KOPT-K1 (cell line): ENCODE data around the gene EIF4E1B.

Experiments used
- H3K27ac ChIP-seq: fragments of 200-600 bp; sonication (generic); 2 replicates; pipeline ENCODE4 v1.5.1; 2016; ENCODE audit warnings: antibody characterized with exemption, mild to moderate bottlenecking, low read depth, low read length; ENCODE audit not compliant: poor library complexity, severe bottlenecking
- H3K36me3 ChIP-seq: fragments of 200-600 bp; sonication (generic); 2 replicates; pipeline ENCODE4 v1.5.1; 2017; ENCODE audit warnings: antibody characterized with exemption, mild to moderate bottlenecking, low read length, moderate library complexity; ENCODE audit not compliant: insufficient read depth
- H3K9me3 ChIP-seq: fragments of 200-600 bp; sonication (generic); 2 replicates; pipeline ENCODE4 v1.5.1; 2017; ENCODE audit warnings: antibody characterized with exemption, low read length, mild to moderate bottlenecking; ENCODE audit not compliant: insufficient read depth, poor library complexity, severe bottlenecking

EIF4E1B gene

DNA sequence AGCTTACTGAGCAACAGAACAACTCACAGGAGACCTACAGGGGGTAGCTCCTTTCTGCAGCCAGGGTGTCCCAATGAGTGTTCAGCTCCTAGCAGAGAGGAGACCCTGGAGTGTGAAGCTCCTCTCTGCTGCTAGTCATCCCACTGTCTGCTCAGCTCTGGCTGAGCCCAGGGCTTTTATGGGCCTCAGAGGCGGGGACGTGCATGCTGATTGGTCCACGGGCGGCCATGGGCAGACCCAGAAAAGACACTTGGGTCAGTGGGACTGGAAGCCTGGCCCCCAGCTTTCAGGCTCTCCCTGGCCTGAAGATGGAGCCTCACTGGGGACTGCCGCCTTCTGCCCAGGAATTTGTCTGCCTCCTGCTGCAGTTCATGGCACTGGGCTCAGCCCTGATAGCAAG, 57.4 kb downstream of the EIF4E1B start:
- no peak overlapping the region for H3K27ac ChIP-seq
- peaks cover 42% of the 10 kb centered on the region for H3K9me3 ChIP-seq
- no peaks in the 10 kb centered on the region for H3K36me3 ChIP-seq

DNA sequence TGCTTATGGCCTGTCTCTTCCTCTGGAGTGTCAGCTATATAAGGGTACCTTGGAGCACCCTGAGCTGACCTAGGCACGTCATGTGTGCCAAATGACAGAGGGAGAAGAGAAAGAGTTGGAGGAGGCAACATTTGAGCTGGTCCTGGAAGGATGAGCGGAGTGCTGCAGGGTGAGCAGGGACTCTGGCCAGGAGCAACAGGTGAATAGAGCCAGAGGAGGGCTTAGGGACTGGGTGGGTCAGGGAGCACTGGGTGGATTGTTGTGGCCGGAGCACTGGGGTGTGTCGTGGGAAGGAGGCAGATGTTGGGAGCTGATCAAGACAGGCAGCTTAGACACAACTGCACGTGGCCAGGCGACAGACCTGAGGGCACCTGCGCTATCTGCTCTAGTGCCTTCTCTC, 60.4 kb downstream of the EIF4E1B start:
- H3K36me3 ChIP-seq, result no peaks in the 10 kb centered on the region
- peaks cover 30% of the 10 kb centered on the region for H3K9me3 ChIP-seq
- no peak overlapping the region for H3K27ac ChIP-seq

DNA sequence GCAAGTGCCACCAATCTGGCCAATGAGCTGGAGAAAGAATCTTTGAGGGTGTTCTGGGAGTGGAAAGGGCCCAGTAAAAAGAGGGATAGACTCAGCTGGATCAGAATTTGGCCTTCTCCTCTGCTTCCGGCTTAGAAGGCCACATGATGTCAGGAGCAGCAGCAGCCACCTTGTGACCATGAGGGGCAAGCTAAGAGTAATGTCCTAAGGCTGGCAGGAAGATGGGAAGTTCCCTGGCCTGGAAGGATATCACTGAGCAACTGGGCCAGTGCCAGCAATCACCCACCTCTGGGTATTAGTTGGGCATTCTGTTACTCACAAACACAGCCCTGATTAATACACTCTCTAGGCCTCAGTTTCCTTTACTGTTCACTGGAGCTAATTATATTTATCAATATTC, 61.0 kb downstream of the EIF4E1B start:
- Histone ChIP-seq H3K27ac (no peak overlapping the region), H3K9me3 (peaks cover 30% of the 10 kb centered on the region), H3K36me3 (no peaks in the 10 kb centered on the region)

DNA sequence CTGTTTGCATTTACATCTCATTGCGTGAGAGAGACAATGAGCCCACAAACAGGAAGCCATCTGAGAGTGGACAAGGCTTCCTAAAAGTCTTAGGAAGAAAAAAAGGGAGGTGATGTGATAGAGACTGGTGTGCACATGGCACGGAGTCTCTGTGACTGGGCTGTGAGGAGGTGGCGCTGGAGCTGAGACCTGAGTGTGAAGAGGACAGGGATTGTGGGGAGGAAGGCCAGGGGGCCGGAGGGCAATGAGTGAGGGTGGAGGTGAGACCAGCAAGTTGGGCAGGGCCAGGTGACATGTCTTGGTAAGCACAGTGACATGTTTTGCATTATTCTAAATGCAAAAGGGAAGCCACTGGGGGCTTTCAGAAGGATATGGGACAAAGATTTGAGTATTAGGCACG, 61.9 kb downstream of the EIF4E1B start:
- Histone ChIP-seq H3K27ac (no peak overlapping the region), H3K9me3 (peaks cover 27% of the 10 kb centered on the region), H3K36me3 (no peaks in the 10 kb centered on the region)

DNA sequence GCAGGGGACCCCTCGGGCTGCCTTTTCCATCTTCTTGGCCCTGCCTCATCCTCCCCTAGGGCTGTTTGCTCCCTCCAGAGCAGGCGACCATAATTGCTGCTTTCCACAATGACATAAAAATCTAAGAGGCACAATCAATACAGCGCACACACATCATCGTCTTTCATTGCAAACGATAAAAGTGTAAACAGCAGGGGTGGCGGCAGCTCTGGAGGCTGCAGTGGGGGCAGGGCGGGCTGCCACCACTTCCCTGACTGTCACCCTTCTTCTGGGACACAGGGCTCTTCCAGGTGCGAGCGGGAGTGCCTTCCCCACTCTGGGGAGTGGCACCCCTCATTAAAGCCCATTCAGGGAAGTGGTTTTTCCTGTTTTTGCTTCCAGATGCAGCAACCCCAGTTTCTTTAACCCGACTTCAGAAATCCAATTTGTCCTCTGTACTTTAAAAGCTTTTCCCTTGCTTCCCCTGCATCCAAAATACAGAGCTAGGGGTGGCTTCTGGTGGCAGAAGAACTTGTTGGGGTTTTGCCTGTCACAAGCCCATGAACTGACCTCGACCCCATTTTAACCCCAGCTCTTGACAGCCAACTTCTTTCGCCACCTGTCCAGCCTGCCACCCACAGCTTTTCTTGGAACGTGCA, 62.5 kb downstream of the EIF4E1B start:
- Histone ChIP-seq H3K36me3 (no peaks in the 10 kb centered on the region), H3K9me3 (peaks cover 21% of the 10 kb centered on the region), H3K27ac (no peak overlapping the region)

DNA sequence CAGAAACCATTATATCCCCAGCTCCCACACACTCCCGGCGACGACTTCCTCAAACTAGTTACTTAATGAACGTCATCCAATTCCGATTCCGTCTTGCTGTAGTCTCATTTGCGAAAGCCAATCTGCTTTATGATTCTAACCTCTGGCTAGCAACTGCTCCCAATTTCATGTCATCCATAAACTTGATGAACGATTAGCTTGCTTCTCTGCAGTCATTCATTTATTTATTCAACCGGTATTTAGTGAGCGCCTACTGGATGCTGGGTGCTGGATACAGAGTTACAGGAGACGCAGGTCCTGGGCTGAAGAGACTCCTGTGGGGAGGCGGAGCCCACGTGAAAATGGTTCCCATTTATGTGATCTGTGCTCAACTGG, 63.0 kb downstream of the EIF4E1B start:
- peaks cover 16% of the 10 kb centered on the region for H3K9me3 ChIP-seq
- H3K27ac ChIP-seq, result no peak overlapping the region
- H3K36me3 ChIP-seq, result no peaks in the 10 kb centered on the region

DNA sequence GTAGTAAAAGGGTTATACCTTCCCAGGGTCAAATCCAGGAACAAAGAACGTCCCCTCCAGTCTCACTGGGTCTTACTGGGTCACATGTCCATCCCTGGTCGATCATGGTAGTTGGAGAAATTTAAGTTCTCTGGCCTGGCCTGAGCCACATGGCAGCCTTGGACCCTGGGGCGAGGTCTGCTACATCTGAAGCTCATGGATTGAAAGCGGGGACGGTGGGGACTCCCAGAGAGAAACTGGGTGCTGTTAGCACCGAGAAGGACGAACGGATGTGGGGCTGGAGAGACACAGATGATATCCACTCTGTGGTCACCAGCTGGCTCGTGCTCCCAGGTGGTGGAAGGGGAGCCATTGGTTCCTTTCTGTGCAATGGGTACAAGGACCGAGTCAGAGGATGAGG, 63.7 kb downstream of the EIF4E1B start:
- Histone ChIP-seq H3K27ac (no peak overlapping the region), H3K9me3 (peaks cover 13% of the 10 kb centered on the region), H3K36me3 (no peaks in the 10 kb centered on the region)

DNA sequence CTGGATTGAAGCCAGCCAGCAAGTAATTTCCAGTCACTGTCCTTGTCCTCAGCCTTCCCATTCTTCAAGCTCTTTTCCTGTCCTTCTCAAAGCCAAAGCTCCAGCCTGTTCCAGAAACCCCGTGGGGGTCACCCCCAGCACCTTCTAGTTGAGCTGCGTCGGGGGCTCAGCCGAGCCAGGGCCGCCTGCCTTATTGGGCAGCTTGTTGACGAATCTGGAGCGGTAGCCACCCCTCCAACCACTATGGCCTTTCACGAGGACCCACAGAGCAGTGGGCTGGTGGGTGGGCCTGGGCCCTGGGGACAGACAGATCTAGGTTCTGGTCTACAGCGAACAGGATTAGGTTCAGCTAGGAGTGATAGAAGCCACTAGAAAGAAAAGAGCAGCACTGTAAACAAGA, 64.2 kb downstream of the EIF4E1B start:
- Histone ChIP-seq H3K27ac (no peak overlapping the region), H3K9me3 (peaks cover 8% of the 10 kb centered on the region)

DNA sequence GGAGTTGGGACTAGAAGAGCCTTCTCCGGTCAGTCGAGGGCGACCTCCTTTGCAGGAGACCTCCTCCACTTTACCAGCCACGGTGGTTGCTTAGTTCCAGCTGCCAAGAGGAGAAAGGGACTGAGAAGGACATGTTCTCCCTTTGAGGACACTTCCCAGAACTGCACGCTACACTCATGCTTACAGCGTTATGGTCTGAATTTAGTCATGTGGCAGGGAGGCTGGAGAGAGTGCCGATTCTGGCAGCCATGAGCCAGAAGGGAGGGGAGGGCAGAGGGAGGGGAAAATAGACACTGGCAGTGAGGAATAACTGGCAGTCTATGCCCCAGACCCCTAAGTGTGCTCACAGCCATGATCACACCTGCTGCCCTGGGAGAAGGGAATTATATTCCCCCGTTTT, 64.6 kb downstream of the EIF4E1B start:
- Histone ChIP-seq H3K27ac (no peak overlapping the region), H3K9me3 (peaks cover 4% of the 10 kb centered on the region)

More for the DNA sequence above, 64.2 kb downstream of the EIF4E1B start:
- H3K36me3 ChIP-seq, result no peaks in the 10 kb centered on the region

More for the DNA sequence above, 64.6 kb downstream of the EIF4E1B start:
- H3K36me3 ChIP-seq, result no peaks in the 10 kb centered on the region
